K562 (cell line): ENCODE measurements around the gene DEF6. TPM values are rescaled to one million over a fixed set of nuclear protein-coding genes. Genes with fewer than 3 reads are reported as not detected.

Experiments
- CEBPB ChIP-seq: fragments of 450-650 bp; IDR thresholded peaks from 2 replicates; pipeline ENCODE4 v1.6.1; 2016; ENCODE audit warnings: missing genetic modification characterization, missing compliant biosample characterization
- FOSL1 ChIP-seq: fragments of 200-800 bp; sonication (Bioruptor generic); conservative IDR thresholded peaks from 2 replicates; pipeline ENCODE4 v1.6.1; 2016; ENCODE audit warnings: missing genetic modification characterization, missing compliant biosample characterization
- GTF2F1 ChIP-seq: IDR thresholded peaks from 2 replicates; pipeline ENCODE4 v1.6.1; 2011; ENCODE audit warnings: low read depth, low read length, improper control_type of control experiment
- JUND ChIP-seq, 2 experiments: IDR thresholded peaks; 2 replicates in 1 of 2; 3 replicates in 1 of 2; pipeline ENCODE4 v1.6.1; 2011; ENCODE audit warnings: borderline replicate concordance in 2 of 2, low read depth in 2 of 2, low read length in 2 of 2, improper control_type of control experiment in 1 of 2, missing biosample characterization in 1 of 2, missing genetic modification characterization in 1 of 2, missing genetic modification reagents in 1 of 2
- L3MBTL2 ChIP-seq: fragments of 450-650 bp; IDR thresholded peaks from 2 replicates; pipeline ENCODE4 v1.6.1; 2016; ENCODE audit warnings: mild to moderate bottlenecking, moderate library complexity
- NCOR1 ChIP-seq: fragments of 450-650 bp; IDR thresholded peaks from 2 replicates; pipeline ENCODE4 v1.6.1; 2016; ENCODE audit warnings: mild to moderate bottlenecking, moderate library complexity
- NRF1 ChIP-seq, 2 experiments: fragments of 450-650 bp; IDR thresholded peaks in 1 of 2; conservative IDR thresholded peaks in 1 of 2; 2 replicates each; pipeline ENCODE4 v1.6.1; 2014; ENCODE audit warnings: mild to moderate bottlenecking in 2 of 2
- PHF20 ChIP-seq: fragments of 450-650 bp; IDR thresholded peaks from 2 replicates; pipeline ENCODE4 v1.6.1; 2018; ENCODE audit not compliant: partially characterized antibody
- PHF8 ChIP-seq: fragments of 200-600 bp; sonication (generic); IDR thresholded peaks from 2 replicates; pipeline ENCODE4 v1.6.1; 2012; ENCODE audit warnings: mixed run types, mild to moderate bottlenecking, inconsistent platforms, low read length, moderate library complexity, borderline replicate concordance
- RBBP5 ChIP-seq: fragments of 200-600 bp; sonication (generic); IDR thresholded peaks from 2 replicates; pipeline ENCODE4 v1.6.1; 2012; ENCODE audit warnings: borderline replicate concordance, mild to moderate bottlenecking, low read length, control low read depth, inconsistent platforms; ENCODE audit not compliant: insufficient read depth, poor library complexity, severe bottlenecking
- RCOR1 ChIP-seq, 2 experiments: IDR thresholded peaks; 2 replicates each; pipeline ENCODE4 v1.6.1; 2012; ENCODE audit warnings: low read depth in 2 of 2, low read length in 2 of 2, borderline replicate concordance in 1 of 2, improper control_type of control experiment in 1 of 2
- RNF2 ChIP-seq: sonication (generic); IDR thresholded peaks from 2 replicates; pipeline ENCODE4 v1.6.1; 2016
- SMAD4 ChIP-seq: fragments of 250-450 bp; sonication (Bioruptor Pico); conservative IDR thresholded peaks from 2 replicates; pipeline ENCODE4 v1.8.0; 2021; ENCODE audit warnings: inconsistent platforms, mild to moderate bottlenecking, moderate library complexity
- SP1 ChIP-seq: sonication (generic); formaldehyde crosslinking; IDR thresholded peaks from 2 replicates; pipeline ENCODE4 v1.8.1; 2022; ENCODE audit warnings: mild to moderate bottlenecking, missing genetic modification reagents
- TCF7L2 ChIP-seq: fragments of 150-350 bp; IDR thresholded peaks from 2 replicates; pipeline ENCODE4 v1.6.1; 2016; ENCODE audit warnings: low read depth, mild to moderate bottlenecking, low read length, moderate library complexity
- ZFX ChIP-seq: sonication (generic); formaldehyde crosslinking; IDR thresholded peaks from 2 replicates; pipeline ENCODE4 v1.8.0; 2022; ENCODE audit warnings: mild to moderate bottlenecking, missing genetic modification reagents, moderate library complexity
- ZNF696 ChIP-seq: fragments of 250-450 bp; sonication (Bioruptor Pico); conservative IDR thresholded peaks from 2 replicates; pipeline ENCODE4 v1.4.0; 2020; ENCODE audit warnings: mild to moderate bottlenecking, moderate library complexity
- ZNF707 ChIP-seq: fragments of 250-450 bp; sonication (Bioruptor Pico); conservative IDR thresholded peaks from 2 replicates; pipeline ENCODE4 v1.8.0; 2022; ENCODE audit warnings: inconsistent platforms, mild to moderate bottlenecking, moderate library complexity
- polyA plus RNA-seq, 8 experiments: library from polyadenylated mRNA; depleted of rRNA in 4 of 8; stranded (reverse) in 5 of 8; unstranded in 3 of 8; fragments of >200 nt; fragmentation: Nextera tagmentation in 2 of 8; fragmentation: Illumina TruSeq in 1 of 8; extraction: Ambion mirVana in 2 of 8; extraction: Trizol in 1 of 8; gene quantifications; 2 replicates each; pipeline versions ENCODE4 v1.2.1 to v1.2.3, GENCODE V29; 2011 to 2014; ENCODE audit warnings: inconsistent platforms in 1 of 8, missing spikeins in 1 of 8
- total RNA-seq, 7 experiments: library from RNA; depleted of rRNA in 6 of 7; stranded (reverse); fragments of >200 nt in 6 of 7; fragmentation: Illumina TruSeq in 2 of 7; extraction: Trizol in 2 of 7; gene quantifications; 2 replicates each; pipeline versions ENCODE4 v1.2.1 to v1.2.3, GENCODE V29; 2011 to 2021; ENCODE audit warnings: low replicate concordance in 1 of 7
- TF ChIP-seq, protein P1 (sequence below): fragments of 200-800 bp; sonication (Bioruptor generic); IDR thresholded peaks from 2 replicates; pipeline ENCODE4 v1.6.1; 2017; ENCODE audit warnings: missing genetic modification characterization, missing compliant biosample characterization
- TF ChIP-seq, protein P2 (sequence below), 3 experiments: fragments of 200-800 bp in 1 of 3; sonication (Bioruptor generic) in 1 of 3; sonication (generic) in 1 of 3; formaldehyde crosslinking in 1 of 3; IDR thresholded peaks; 2 replicates each; pipeline versions ENCODE4 v1.6.1 to v1.8.0; 2016 to 2022; ENCODE audit warnings: mild to moderate bottlenecking in 2 of 3, missing compliant biosample characterization in 2 of 3, missing genetic modification characterization in 2 of 3, missing genetic modification reagents in 1 of 3
- TF ChIP-seq, protein P3 (sequence below): fragments of 450-650 bp; IDR thresholded peaks from 2 replicates; pipeline ENCODE4 v1.6.1; 2016

The DEF6 gene
- total and polyA plus RNA-seq, 9 of the 15 experiments (the other 6 are each of a cell fraction or from before 2014, with no cell fraction given): 1.3 to 44.6 (median 22.7) TPM

DNA sequence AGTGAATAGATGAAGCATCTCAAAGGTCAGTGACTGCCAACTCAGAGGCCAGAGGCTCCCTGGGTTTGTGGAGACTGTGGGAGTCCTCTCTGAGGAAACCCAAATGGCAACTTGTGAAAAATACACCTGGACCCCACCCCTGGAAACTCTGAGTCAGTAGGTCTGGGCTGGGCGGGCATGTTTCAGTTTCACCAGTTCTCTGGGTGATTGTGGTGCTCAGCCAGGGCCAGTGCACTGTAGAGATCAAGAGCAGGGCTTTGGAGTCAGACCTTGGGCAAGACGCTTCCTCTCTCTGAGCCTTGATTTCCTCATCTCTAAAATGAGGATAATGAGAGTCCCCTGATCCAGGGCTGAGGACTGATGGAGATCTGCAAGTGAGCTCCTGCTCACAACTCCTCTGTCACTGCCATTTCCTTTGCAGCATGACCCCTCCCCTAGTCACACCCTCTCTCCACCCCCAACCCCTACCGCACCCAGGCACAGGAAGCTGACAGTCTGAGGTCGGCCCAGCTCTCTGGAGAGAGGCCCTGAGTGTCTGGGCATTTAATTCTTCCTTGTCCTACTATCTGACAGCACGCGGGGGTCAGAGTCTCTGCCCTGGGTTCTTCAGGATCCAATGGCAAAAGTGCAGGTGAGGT, 5.1 kb downstream of the DEF6 start (continued):
- TF ChIP-seq, protein P1, sequence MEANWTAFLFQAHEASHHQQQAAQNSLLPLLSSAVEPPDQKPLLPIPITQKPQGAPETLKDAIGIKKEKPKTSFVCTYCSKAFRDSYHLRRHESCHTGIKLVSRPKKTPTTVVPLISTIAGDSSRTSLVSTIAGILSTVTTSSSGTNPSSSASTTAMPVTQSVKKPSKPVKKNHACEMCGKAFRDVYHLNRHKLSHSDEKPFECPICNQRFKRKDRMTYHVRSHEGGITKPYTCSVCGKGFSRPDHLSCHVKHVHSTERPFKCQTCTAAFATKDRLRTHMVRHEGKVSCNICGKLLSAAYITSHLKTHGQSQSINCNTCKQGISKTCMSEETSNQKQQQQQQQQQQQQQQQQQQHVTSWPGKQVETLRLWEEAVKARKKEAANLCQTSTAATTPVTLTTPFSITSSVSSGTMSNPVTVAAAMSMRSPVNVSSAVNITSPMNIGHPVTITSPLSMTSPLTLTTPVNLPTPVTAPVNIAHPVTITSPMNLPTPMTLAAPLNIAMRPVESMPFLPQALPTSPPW: peak; percentile 58
- TF ChIP-seq RCOR1 (IDR thresholded peaks at IDR 0.05; ENCODE audit: borderline replicate concordance in 1 of 2, low read depth in 2 of 2, low read length in 2 of 2) (peak in 1 of 2 experiments; percentile 34; a peak in 1 of 4 replicates), ZNF707 (CRISPR knock-in tag) (no peak), JUND (IDR thresholded peaks at IDR 0.05; ENCODE audit: borderline replicate concordance, low read depth, low read length) (0 out of 2 replicates have a peak, but pooled peaks have one; percentile 8), JUND (tag; IDR thresholded peaks at IDR 0.05; ENCODE audit: borderline replicate concordance, low read depth, low read length) (peak; percentile 17; the same call in 1 of the 3 replicates), TCF7L2 (no peak), SP1 (no peak), RNF2 (no peak), FOSL1 (peak; percentile 60; the same call in 1 of the 2 replicates), PHF8 (peak; percentile 37; the same call in 1 of the 2 replicates), RBBP5 (peak; percentile 21), PHF20 (no peak), CEBPB (no peak), ZNF696 (no peak), GTF2F1 (no peak), SMAD4 (CRISPR knock-in tag) (peak; percentile 30; the same call in 1 of the 2 replicates), L3MBTL2 (no peak), ZFX (CRISPR knock-in tag) (0 out of 2 replicates have a peak, but pooled peaks have one; percentile 28), NCOR1 (no peak), NRF1 (conservative IDR thresholded peaks at IDR 0.05 in 1 of 2, IDR thresholded peaks at IDR 0.05 in 1 of 2) (0 out of 4 replicates have a peak, but pooled peaks of 1 of the 2 experiments have one; percentile 23)
- TF ChIP-seq, protein P2, sequence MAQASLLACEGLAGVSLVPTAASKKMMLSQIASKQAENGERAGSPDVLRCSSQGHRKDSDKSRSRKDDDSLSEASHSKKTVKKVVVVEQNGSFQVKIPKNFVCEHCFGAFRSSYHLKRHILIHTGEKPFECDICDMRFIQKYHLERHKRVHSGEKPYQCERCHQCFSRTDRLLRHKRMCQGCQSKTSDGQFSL (CRISPR knock-in tag; IDR thresholded peaks at IDR 0.05): 0 out of 2 replicates have a peak, but pooled peaks have one; percentile 15
- TF ChIP-seq, protein P2 (tag; IDR thresholded peaks at IDR 0.05): no peak
- TF ChIP-seq, protein P3, sequence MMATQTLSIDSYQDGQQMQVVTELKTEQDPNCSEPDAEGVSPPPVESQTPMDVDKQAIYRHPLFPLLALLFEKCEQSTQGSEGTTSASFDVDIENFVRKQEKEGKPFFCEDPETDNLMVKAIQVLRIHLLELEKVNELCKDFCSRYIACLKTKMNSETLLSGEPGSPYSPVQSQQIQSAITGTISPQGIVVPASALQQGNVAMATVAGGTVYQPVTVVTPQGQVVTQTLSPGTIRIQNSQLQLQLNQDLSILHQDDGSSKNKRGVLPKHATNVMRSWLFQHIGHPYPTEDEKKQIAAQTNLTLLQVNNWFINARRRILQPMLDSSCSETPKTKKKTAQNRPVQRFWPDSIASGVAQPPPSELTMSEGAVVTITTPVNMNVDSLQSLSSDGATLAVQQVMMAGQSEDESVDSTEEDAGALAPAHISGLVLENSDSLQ: peak; percentile 61
- TF ChIP-seq, all 486 proteins: peak for 25
